ENCODE results near the gene LMNB1. TPM values are rescaled to one million over a fixed set of nuclear protein-coding genes. Genes with fewer than 3 reads are reported as not detected.

LMNB1 gene
- total RNA-seq, 1 donor from 2014 or later: 200 TPM

DNA sequence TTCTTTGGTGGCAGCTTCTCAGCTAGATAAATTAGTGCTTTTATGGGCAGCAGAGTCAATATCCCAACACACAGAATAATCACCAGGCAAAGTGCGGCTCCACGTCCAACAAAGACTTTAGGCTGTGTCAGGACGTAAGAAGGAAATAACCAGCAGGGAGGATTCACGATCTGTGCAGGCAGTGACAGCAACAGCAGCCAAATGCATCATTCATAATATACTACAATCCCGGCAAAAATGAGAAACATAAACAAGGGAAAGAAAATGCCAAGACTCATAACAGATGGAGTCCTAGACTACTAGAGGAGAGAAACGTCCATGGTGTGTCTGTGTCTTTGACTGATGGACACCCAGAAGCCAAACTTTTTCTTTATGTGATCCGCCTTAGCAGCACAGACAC is 100.7 kb downstream of the LMNB1 start:
- Mint-ChIP-seq H3K27ac (no peak overlapping the region), H3K27me3 (ENCODE audit: insufficient read depth) (no peaks in the 10 kb centered on the region), H3K36me3 (ENCODE audit: low read depth) (peaks cover 5% of the 10 kb centered on the region), H3K4me1 (ENCODE audit: low read depth) (no peaks in the 10 kb centered on the region), H3K4me3 (no peak overlapping the region), H3K9me3 (no peaks in the 10 kb centered on the region)
- no peak for DNase-seq (ENCODE audit: low spot score)
- intact Hi-C loops (cut with micrococcal nuclease): no loop called here

DNA sequence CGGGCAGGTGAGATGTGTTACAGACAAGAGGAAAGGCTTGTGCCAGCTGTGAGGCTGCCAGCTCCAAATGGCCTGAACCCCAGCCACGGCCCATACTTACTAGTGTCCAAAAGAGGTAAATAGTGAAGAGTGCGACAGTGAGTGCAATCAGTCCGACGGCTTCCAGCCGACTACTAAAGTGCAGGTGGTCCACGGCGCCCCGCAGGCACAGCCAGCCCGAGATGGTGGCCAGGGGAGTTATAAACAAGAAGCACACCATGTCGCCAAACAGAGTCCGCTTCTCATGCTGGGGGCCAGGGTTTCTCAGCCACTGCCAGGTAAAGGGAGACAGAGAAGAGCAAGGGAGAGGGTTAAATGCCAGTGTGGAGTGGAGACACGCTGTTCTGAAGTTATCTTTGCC is 101.1 kb downstream of the LMNB1 start:
- H3K4me1 Mint-ChIP-seq (ENCODE audit: low read depth): no peaks in the 10 kb centered on the region
- no peaks in the 10 kb centered on the region for H3K27me3 Mint-ChIP-seq (ENCODE audit: insufficient read depth)
- no peak for DNase-seq (ENCODE audit: low spot score)
- intact Hi-C loops (cut with micrococcal nuclease): no loop called here
- peaks cover 5% of the 10 kb centered on the region for H3K36me3 Mint-ChIP-seq (ENCODE audit: low read depth)
- H3K9me3 Mint-ChIP-seq: no peaks in the 10 kb centered on the region
- no peak overlapping the region for H3K4me3 Mint-ChIP-seq
- no peak overlapping the region for H3K27ac Mint-ChIP-seq

DNA sequence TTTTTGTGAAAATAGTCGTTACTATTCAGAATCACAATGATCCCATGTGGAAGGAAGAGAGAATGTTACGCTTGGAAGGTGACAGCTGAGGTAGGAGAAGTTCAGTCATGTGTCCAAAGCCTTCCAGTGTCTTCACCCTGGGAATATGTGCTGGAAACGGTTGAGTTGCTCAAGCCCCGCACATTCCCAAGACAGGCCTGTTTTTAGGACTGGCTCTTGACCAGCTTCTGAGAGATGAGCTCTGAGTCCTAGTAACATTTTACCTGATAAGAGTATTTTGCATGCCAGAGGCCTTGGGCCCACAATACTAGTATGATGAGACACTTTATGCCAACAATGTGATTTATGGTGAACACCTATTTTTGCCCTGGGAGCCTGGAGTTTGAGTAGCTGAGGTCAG is 101.7 kb downstream of the LMNB1 start:
- Mint-ChIP-seq H3K36me3 (ENCODE audit: low read depth) (peaks cover 5% of the 10 kb centered on the region), H3K4me1 (ENCODE audit: low read depth) (no peaks in the 10 kb centered on the region), H3K9me3 (no peaks in the 10 kb centered on the region), H3K4me3 (no peak overlapping the region), H3K27me3 (ENCODE audit: insufficient read depth) (no peaks in the 10 kb centered on the region), H3K27ac (no peak overlapping the region)
- DNase-seq (ENCODE audit: low spot score): no peak
- intact Hi-C loops (cut with micrococcal nuclease): no loop called here

DNA sequence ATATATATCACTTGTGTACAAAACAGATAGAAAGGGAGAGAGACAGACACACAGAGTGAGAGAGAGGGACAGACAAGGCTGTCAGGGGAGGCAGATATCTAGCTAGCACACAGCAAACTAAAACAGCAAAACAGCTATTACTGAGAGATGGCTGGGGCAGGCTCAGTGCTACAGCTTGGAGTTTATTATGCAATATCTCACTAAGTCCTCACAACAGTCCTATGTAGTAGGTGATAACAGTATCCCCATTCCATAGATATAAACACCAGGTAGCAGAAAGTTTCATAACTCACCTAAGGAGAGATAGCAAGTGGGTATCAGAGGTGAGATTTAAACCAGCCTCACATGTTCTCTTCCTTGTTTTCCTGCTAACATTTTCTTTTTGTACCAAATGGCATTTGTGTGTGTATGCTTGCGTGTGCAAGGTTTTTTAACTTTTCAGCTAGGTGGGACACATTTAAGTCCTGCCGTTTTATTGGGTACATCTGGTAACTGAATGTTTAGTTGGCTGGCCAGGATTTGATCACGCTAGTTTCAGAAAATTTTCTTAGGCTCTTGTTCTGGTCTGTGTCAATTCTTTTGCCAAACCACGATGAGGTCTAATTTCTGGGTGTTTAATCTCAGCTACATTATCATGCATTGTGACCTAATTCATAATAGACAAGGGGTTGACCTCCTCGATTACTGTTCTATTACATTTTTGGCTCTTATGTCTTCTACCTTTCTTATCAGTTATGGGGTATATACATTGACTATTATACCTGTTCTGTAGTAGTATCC is 105.1 kb downstream of the LMNB1 start:
- Mint-ChIP-seq H3K4me1 (ENCODE audit: low read depth) (no peaks in the 10 kb centered on the region), H3K4me3 (no peak overlapping the region), H3K27ac (no peak overlapping the region), H3K36me3 (ENCODE audit: low read depth) (peaks cover 4% of the 10 kb centered on the region), H3K9me3 (no peaks in the 10 kb centered on the region), H3K27me3 (ENCODE audit: insufficient read depth) (no peaks in the 10 kb centered on the region)
- DNase-seq (ENCODE audit: low spot score): no peak
- intact Hi-C loops (cut with micrococcal nuclease): no loop called here

DNA sequence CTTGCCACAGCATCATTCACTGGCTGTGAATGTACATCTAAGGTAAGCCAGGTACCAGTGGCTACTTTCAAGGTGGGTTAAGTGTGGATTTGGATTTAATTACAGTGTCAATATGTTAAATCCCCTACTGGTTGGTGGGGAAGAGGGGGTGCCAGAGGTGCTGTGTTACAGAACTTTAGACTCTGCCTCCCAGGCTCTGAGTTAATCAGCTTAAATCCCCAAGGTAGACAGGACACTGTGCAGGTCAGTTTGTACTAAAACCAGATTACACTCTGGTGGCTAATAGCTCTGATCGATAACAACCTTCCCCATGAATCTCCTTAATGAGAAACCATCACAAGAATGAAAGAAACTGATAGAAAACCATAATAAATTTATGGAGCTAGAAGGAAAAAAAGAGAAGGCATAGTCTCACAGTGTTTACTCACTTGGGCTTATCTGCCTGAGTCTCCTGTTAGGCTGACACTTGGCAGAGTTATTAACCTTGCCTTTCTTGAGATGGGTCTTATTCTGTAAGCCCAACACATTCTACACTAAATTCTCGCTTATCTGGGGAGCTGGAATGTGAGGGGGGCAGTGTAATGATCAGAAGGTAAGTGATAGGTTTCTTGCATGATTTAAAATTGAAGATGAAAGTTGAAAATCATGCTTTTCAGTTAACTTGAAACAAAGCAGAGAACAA is 106.8 kb downstream of the LMNB1 start:
- H3K27ac Mint-ChIP-seq: no peak overlapping the region
- peaks cover 1% of the 10 kb centered on the region for H3K36me3 Mint-ChIP-seq (ENCODE audit: low read depth)
- no peaks in the 10 kb centered on the region for H3K9me3 Mint-ChIP-seq
- intact Hi-C loops (cut with micrococcal nuclease): no loop called here
- DNase-seq (ENCODE audit: low spot score): no peak
- no peak overlapping the region for H3K4me3 Mint-ChIP-seq
- H3K4me1 Mint-ChIP-seq (ENCODE audit: low read depth): no peaks in the 10 kb centered on the region
- no peaks in the 10 kb centered on the region for H3K27me3 Mint-ChIP-seq (ENCODE audit: insufficient read depth)

DNA sequence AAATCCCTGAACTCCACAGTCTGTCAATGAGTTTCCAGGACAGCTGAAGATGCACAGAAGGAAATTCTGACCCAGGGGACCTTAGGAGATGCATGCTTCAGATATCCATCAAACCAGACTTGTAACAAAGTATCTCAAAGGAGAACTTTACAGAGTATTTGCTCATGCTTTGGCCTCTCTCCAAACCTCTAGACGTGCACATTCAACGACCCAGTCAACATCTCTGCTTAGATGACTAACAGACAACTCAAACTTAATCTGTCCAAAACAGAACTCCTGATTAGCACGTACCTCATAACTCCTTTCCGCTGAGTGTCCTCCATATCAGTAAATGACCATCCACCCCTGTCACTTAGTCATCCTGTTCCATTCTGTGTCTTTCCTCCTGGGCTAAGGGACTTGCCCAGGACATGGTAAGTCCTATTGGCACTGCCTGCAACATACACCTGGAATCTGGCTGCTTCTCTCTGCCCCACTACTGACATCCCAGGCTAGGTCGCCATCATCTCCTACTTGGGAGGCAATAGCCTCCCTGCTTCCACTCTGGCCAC is 107.4 kb downstream of the LMNB1 start:
- H3K27me3 Mint-ChIP-seq (ENCODE audit: insufficient read depth): no peaks in the 10 kb centered on the region
- H3K9me3 Mint-ChIP-seq: no peaks in the 10 kb centered on the region
- peaks cover 1% of the 10 kb centered on the region for H3K36me3 Mint-ChIP-seq (ENCODE audit: low read depth)
- intact Hi-C loops (cut with micrococcal nuclease): no loop called here
- DNase-seq (ENCODE audit: low spot score): no peak
- no peaks in the 10 kb centered on the region for H3K4me1 Mint-ChIP-seq (ENCODE audit: low read depth)
- H3K27ac Mint-ChIP-seq: no peak overlapping the region
- H3K4me3 Mint-ChIP-seq: no peak overlapping the region

Other genes with a start within 250 kb of the LMNB1 start
- gene ALDH7A1, start 181.9 kb upstream of the LMNB1 start, total RNA-seq: 0.70 and 0.76 TPM in 2 replicates
- gene PHAX, start 176.2 kb upstream of the LMNB1 start, total RNA-seq: 46.6 and 52.9 TPM in 2 replicates

All from activated T-helper 1 cell treated with anti-CD3 and anti-CD28 coated beads, Interleukin-12 subunit alpha, Interleukin-12 subunit beta, Interleukin-2, Interleukin-4 antibody, amounts not matched to agents 30 ng/mL and 10 ng/mL and 1 ng/mL, durations not matched to agents 14 hours and 24 hours and 36 hours (primary cell).